ENCODE measurements around the gene TEDC1. TPM values are rescaled to one million over a fixed set of nuclear protein-coding genes. Genes with fewer than 3 reads are reported as not detected.

The TEDC1 gene
- total and polyA plus RNA-seq, 4 donors = 7.7 to 21.3 (median 16.8) TPM

DNA sequence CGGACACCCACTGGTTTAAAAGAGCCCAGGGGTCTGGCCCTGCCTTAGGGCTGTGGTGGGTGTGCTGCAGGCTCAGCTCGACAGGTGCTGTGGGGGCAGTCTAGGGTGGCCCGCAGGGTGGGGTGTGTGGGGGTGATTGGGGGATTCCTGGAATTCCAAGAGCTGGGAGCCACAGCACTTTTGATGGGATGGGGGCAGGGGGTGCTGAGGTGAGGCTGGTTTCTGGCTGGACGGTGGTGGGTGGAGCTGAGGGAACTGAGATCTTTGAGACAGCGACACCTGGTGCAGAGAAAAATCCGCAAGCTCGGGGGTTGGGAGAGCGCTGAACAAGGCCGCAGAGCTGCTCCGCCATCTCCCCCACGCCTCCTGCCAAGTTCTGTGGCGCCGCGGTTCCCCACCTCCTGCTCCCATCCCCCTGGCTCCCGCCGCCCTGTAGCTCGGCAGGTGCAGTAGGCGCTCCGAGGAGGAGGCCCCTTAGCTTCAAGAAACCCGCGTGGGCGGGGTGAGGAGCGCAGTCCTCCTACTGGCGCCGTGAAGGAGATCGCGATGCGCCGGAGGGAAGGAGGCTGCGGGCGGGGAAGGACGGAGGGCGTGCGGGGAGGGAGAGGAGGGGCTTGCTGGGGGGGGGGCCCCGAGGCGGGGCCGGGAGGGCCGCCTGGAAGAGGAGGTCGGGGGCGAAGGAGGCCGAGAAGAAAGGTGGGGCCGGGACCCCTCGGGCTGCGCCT lies 1.3 kb upstream of the TEDC1 start:
- peaks cover 69% of the 10 kb centered on the region for H3K4me1 ChIP-seq (ENCODE audit: control insufficient read depth, insufficient read depth, low read length)
- WGBS (ENCODE audit: insufficient coverage) = 1% methylated on average over 36 of the region's 44 CpGs
- peak in 5 of 6 donors; percentile 68 to 97 (median 81) for DNase-seq (ENCODE audit: low read depth in 4 of 6, low spot score in 6 of 6)
- no peaks in the 10 kb centered on the region for H3K9me3 ChIP-seq (ENCODE audit: control insufficient read depth, insufficient read depth, low read length)
- peak overlapping the region; percentile 51 for H3K4me3 ChIP-seq (ENCODE audit: low read depth, low read length)
- H3K27ac ChIP-seq (ENCODE audit: low read depth, low read length) = peak overlapping the region; percentile 90
- peaks cover 32% of the 10 kb centered on the region for H3K27me3 ChIP-seq (ENCODE audit: control insufficient read depth, insufficient read depth, low read length)
- H3K36me3 ChIP-seq (ENCODE audit: control insufficient read depth, insufficient read depth, low read length) = peaks cover 28% of the 10 kb centered on the region

DNA sequence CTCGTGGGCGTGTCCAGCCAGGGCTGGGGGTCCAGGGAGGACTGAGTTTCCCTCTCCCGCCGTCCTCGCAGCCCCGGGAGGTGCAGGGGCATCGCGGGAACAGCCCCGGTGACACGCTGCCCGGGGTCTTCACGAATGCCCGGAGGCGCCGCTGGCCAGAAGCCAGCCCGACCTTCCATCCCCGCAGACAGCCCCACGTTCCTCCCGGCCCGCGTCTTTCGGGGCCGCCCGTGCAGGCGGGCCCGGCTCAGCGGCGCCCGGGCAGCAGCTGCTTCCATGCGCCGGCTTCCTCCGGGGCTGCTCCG lies 827 bp upstream of the TEDC1 start:
- Histone ChIP-seq H3K36me3 (ENCODE audit: control insufficient read depth, insufficient read depth, low read length) (peaks cover 31% of the 10 kb centered on the region), H3K27ac (ENCODE audit: low read depth, low read length) (peak overlapping the region; percentile 90), H3K9me3 (ENCODE audit: control insufficient read depth, insufficient read depth, low read length) (no peaks in the 10 kb centered on the region), H3K4me3 (ENCODE audit: low read depth, low read length) (peak overlapping the region; percentile 51), H3K27me3 (ENCODE audit: control insufficient read depth, insufficient read depth, low read length) (peaks cover 30% of the 10 kb centered on the region), H3K4me1 (ENCODE audit: control insufficient read depth, insufficient read depth, low read length) (peaks cover 64% of the 10 kb centered on the region)
- WGBS (ENCODE audit: insufficient coverage) = 0% methylated on average over 33 of the region's 33 CpGs
- no peak for DNase-seq (ENCODE audit: low read depth in 4 of 6, low spot score in 6 of 6)

DNA sequence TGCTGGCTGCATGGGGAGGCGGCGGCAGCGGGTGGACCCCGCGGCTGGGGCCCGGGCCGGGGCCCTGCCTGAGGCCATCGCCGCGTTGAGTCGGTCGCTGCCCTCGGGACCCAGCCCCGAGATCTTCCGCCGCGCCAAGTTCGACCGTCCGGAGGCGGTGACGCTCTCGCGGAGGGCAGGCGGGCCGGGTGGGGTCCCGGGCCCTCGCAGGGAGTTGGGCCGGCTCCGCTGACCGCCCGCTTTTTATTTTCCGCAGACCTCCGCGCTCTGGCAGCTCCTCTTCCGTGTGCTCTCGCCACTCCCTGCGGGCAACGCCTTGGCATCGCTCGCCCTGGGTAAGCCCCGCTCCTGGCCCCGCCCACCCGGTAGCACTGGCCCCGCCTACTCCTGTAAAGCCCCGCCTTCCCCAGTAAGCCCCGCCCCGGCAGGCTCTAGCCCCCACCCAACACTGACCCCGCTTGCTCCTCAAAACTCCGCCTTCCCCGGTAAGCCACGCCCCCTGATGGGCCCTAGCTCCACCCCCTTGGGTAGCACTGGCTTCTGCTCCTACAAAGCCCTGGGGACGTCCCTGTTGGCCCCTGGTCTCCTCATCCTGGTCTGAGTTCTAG lies 424 bp downstream of the TEDC1 start:
- Histone ChIP-seq H3K4me1 (ENCODE audit: control insufficient read depth, insufficient read depth, low read length) (peaks cover 52% of the 10 kb centered on the region), H3K27me3 (ENCODE audit: control insufficient read depth, insufficient read depth, low read length) (peaks cover 19% of the 10 kb centered on the region), H3K4me3 (ENCODE audit: low read depth, low read length) (peak overlapping the region; percentile 38), H3K27ac (ENCODE audit: low read depth, low read length) (no peak overlapping the region), H3K36me3 (ENCODE audit: control insufficient read depth, insufficient read depth, low read length) (peaks cover 43% of the 10 kb centered on the region), H3K9me3 (ENCODE audit: control insufficient read depth, insufficient read depth, low read length) (no peaks in the 10 kb centered on the region)
- under 1% methylated on average over 53 of the region's 53 CpGs for WGBS (ENCODE audit: insufficient coverage)
- DNase-seq (ENCODE audit: low read depth in 4 of 6, low spot score in 6 of 6) = peak in 1 of 6 donors; percentile 55

DNA sequence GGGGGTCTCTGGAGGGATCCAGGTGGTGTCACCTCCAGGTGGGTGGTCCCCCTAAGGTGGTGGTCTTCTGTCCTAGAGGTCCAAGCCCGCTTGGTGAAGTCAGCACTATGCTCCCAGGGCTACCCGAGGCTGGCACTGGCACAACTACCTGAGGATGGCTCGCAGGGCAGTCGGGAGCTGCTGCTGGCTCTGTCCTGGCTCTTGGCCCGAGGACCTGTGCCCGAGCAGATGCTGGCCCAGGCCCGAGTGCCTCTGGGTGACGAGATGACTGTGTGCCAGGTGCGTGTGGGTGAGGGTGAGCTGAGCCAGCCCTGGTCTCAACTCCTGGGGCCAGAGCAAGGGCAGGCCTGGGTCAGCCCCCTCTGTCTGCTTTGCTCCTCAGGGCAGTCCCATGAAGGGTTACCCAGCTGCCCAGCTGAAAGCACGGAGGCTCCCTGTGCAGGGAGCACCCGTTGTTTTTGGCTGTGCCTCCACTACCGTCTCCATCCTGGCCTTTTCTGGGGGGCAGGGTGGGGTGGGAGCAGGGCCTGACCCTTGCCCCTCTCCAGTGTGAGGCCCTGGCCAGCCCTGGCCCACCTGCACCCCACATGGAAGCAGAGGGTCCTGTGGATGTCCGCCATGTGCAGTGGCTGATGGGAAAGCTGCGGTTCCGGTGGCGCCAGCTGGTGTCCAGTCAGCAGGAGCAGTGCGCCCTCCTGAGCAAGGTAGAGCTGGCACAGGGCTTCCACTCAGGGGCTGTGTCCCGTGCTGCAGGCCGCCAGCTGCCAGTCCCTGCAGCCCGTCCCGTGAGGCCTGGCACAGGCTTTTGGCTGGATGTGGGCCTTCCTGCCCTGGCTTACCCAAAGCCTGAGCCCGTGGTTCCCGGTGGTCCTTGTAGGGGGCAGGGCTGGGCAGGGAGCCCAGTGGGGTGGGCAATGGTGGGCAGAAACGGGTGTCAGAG lies 1.3 kb downstream of the TEDC1 start:
- no peak overlapping the region for H3K27ac ChIP-seq (ENCODE audit: low read depth, low read length)
- H3K9me3 ChIP-seq (ENCODE audit: control insufficient read depth, insufficient read depth, low read length) = no peaks in the 10 kb centered on the region
- peaks cover 44% of the 10 kb centered on the region for H3K4me1 ChIP-seq (ENCODE audit: control insufficient read depth, insufficient read depth, low read length)
- peak overlapping the region; percentile 16 for H3K4me3 ChIP-seq (ENCODE audit: low read depth, low read length)
- DNase-seq (ENCODE audit: low read depth in 4 of 6, low spot score in 6 of 6) = no peak
- peaks cover 12% of the 10 kb centered on the region for H3K27me3 ChIP-seq (ENCODE audit: control insufficient read depth, insufficient read depth, low read length)
- 90% methylated on average over 21 of the region's 24 CpGs for WGBS (ENCODE audit: insufficient coverage)
- H3K36me3 ChIP-seq (ENCODE audit: control insufficient read depth, insufficient read depth, low read length) = peaks cover 51% of the 10 kb centered on the region

DNA sequence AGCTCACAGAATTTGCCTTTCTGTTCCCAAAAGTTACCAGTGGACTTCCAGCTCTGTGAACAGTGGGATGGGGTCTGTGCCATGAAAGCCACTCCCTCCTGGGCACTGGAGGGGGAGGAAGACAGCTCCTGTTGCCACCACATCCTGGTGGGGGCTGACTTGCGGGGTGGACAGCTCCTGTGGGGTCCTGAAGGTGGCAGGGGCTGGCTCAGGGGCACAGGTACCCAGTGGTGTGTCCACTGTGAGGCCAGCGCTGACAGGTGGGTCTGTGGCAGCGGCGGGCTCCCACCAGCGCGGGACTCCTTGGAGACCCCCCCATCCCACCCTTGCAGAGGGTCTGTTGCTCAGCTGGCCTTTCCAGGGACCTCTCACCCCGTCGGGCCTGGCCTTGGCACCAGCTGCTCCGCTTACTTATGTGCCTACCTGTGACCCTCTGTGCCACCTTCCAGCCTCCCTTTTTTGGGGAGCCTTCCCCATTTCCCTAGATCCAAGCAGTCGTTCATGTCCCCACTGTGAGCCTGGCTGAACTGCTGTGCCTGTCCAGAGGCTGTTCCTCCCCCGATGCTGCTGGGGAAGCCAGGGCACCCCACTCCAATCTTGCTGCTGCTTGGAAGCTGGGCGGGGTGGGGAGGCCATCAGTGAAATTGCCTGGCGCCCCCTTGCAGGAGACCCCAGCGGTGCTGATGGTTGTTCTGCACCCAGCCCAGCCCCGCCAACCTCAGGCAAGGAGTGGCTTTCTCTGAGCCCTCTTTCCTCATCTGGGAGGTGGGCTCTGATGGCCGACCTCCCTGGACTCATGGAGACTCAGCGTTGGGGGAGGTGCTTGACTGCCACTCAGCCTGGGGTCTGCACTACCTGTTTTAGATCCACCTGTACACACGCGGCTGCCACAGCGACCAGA lies 2.2 kb downstream of the TEDC1 start:
- Histone ChIP-seq H3K27ac (ENCODE audit: low read depth, low read length) (no peak overlapping the region), H3K36me3 (ENCODE audit: control insufficient read depth, insufficient read depth, low read length) (peaks cover 60% of the 10 kb centered on the region), H3K4me1 (ENCODE audit: control insufficient read depth, insufficient read depth, low read length) (peaks cover 39% of the 10 kb centered on the region), H3K27me3 (ENCODE audit: control insufficient read depth, insufficient read depth, low read length) (peaks cover 3% of the 10 kb centered on the region), H3K9me3 (ENCODE audit: control insufficient read depth, insufficient read depth, low read length) (no peaks in the 10 kb centered on the region), H3K4me3 (ENCODE audit: low read depth, low read length) (no peak overlapping the region)
- DNase-seq (ENCODE audit: low read depth in 4 of 6, low spot score in 6 of 6) = peak in 1 of 6 donors; percentile 8
- 92% methylated on average over 20 of the region's 20 CpGs for WGBS (ENCODE audit: insufficient coverage)

DNA sequence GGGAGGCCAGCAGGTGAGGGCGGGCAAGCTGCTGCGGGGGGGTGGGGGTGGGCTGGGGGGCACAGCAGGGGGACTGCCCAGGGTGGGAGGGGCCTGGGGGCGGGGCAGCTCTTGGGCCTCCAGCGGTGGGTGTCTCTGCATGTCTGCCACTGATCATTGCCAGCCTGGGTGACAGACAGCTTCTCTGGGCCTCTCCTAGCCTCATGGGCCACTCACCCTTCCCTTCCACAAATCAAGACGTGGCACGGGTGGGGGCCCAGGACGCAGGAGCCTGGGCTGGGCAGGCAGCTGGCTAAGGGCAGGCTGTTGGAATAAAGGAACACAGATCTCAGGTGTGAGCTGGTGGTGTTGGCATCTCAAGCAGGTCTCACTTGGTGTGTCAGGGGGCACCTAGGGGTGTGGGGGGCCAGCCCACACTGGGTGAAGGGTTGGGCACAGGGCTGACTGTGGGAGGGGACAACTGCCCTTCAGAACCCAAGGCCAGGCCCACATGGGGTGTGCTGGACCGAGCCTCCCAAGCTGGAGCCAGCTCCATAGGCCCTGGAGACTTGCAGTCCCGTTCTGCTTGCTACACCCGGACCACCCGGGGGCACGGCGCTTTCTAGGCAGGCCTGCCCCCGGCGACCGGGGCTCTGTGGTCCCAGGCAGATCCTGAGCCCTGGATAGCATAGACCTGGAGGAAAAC lies 3.0 kb downstream of the TEDC1 start:
- Histone ChIP-seq H3K4me3 (ENCODE audit: low read depth, low read length) (no peak overlapping the region), H3K27me3 (ENCODE audit: control insufficient read depth, insufficient read depth, low read length) (no peaks in the 10 kb centered on the region), H3K4me1 (ENCODE audit: control insufficient read depth, insufficient read depth, low read length) (peaks cover 39% of the 10 kb centered on the region), H3K27ac (ENCODE audit: low read depth, low read length) (no peak overlapping the region), H3K9me3 (ENCODE audit: control insufficient read depth, insufficient read depth, low read length) (no peaks in the 10 kb centered on the region), H3K36me3 (ENCODE audit: control insufficient read depth, insufficient read depth, low read length) (peaks cover 65% of the 10 kb centered on the region)
- DNase-seq (ENCODE audit: low read depth in 4 of 6, low spot score in 6 of 6) = peak in 1 of 6 donors; percentile 1
- 92% methylated on average over 10 of the region's 16 CpGs for WGBS (ENCODE audit: insufficient coverage)

DNA sequence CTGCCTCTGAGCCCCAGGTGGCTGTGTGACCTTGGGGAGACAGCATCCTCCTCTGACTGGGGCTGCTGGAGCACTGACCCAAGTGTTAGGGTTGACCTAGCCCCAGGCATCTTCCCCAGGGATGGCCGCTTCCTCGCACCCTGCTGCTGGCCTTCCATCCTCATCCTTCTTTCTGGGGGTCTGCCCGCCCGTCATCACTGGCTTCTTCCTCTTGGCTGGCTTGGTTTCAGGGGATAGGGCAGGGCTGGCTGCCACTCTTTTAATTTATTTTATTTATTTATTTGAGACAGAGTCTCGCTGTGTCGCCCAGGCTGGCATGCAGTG lies 3.5 kb downstream of the TEDC1 start:
- peaks cover 39% of the 10 kb centered on the region for H3K4me1 ChIP-seq (ENCODE audit: control insufficient read depth, insufficient read depth, low read length)
- no peaks in the 10 kb centered on the region for H3K27me3 ChIP-seq (ENCODE audit: control insufficient read depth, insufficient read depth, low read length)
- H3K27ac ChIP-seq (ENCODE audit: low read depth, low read length) = no peak overlapping the region
- DNase-seq (ENCODE audit: low read depth in 4 of 6, low spot score in 6 of 6) = no peak
- no peaks in the 10 kb centered on the region for H3K9me3 ChIP-seq (ENCODE audit: control insufficient read depth, insufficient read depth, low read length)
- peaks cover 70% of the 10 kb centered on the region for H3K36me3 ChIP-seq (ENCODE audit: control insufficient read depth, insufficient read depth, low read length)
- 86% methylated on average over 4 of the region's 6 CpGs for WGBS (ENCODE audit: insufficient coverage)
- no peak overlapping the region for H3K4me3 ChIP-seq (ENCODE audit: low read depth, low read length)

DNA sequence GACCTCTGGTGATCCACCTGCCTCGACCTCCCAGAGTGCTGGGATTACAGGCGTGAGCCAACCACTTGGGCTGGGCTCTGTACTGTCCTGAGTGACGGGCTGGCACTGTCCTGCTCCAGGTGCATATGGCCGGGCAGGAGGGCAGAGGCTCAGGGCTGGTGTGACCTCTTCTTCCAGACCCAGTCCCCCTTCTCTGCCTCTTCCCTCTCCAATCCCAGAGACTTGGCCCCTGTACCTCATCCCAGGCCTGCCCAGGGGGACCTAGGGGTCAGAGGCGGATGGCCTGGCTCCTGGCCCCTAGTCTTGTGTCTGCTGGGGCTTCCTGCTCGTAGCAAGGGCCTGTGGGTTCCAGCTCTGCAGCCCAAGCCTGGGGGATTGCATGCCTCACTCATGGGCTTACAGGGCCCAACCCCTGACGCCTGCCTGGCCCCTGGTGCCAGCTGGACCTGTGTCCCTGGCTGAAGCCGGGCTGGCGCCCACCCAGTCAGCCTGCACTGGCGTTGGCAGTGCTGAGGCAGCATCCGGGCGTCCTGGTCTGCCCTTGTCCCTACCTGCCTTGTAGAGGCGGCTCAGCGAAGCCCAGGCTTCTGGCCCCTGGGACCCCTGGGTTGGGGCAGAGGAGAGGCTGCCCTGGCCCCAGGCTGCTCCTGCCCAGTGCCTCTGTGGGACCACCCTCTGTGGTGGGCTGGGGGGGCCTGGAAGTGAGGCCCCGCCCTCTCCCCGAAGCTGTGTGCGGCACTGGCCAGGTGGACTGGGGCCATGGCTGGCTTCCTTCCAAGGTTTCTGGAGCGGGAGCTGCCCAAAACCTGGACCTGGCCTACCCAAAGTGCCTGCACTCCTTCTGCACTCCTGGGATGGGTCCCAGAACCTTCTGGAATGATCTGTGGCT lies 4.3 kb downstream of the TEDC1 start:
- WGBS (ENCODE audit: insufficient coverage) = 88% methylated on average over 18 of the region's 18 CpGs
- Histone ChIP-seq H3K36me3 (ENCODE audit: control insufficient read depth, insufficient read depth, low read length) (peaks cover 77% of the 10 kb centered on the region), H3K27ac (ENCODE audit: low read depth, low read length) (no peak overlapping the region), H3K27me3 (ENCODE audit: control insufficient read depth, insufficient read depth, low read length) (no peaks in the 10 kb centered on the region), H3K4me1 (ENCODE audit: control insufficient read depth, insufficient read depth, low read length) (peaks cover 39% of the 10 kb centered on the region), H3K4me3 (ENCODE audit: low read depth, low read length) (no peak overlapping the region), H3K9me3 (ENCODE audit: control insufficient read depth, insufficient read depth, low read length) (no peaks in the 10 kb centered on the region)
- DNase-seq (ENCODE audit: low read depth in 4 of 6, low spot score in 6 of 6) = peak in 1 of 6 donors; percentile 4

Data from spinal cord (tissue), 10 donors.